ENCODE data around the gene CPD.

CPD gene

GRCh38 chr17:30482555-30482954 lies 103.8 kb downstream of the CPD start:
- Histone ChIP-seq H3K4me1 (ENCODE audit: control insufficient read depth in 1 of 2, insufficient read depth in 2 of 2, low read length in 2 of 2) (no peaks in the 10 kb centered on the region), H3K27ac (ENCODE audit: low read depth, low read length) (no peak overlapping the region), H3K79me1 (ENCODE audit: low read length) (peaks cover 2% of the 10 kb centered on the region), H3K4me3 (ENCODE audit: low read depth, low read length) (no peak overlapping the region), H3K27me3 (ENCODE audit: insufficient read depth, low read length) (no peaks in the 10 kb centered on the region), H3K23ac (ENCODE audit: low read length) (no peak overlapping the region), H3K9me3 (ENCODE audit: insufficient read depth, low read depth, low read length) (no peaks in the 10 kb centered on the region), H3K79me2 (ENCODE audit: control insufficient read depth, insufficient read depth, low read length, poor library complexity) (peaks cover 3% of the 10 kb centered on the region), H2AK5ac (ENCODE audit: low read length) (no peak overlapping the region), H3K4ac (ENCODE audit: low read depth, low read length) (no peak overlapping the region), H3K18ac (ENCODE audit: low read length) (no peak overlapping the region), H3K14ac (ENCODE audit: low read length) (no peak overlapping the region), H4K91ac (ENCODE audit: low read depth, low read length) (no peak overlapping the region), H3K9ac (ENCODE audit: low read length) (no peak overlapping the region), H2BK12ac (ENCODE audit: low read length) (no peak overlapping the region), H4K8ac (ENCODE audit: low read depth, low read length) (no peak overlapping the region), H2AFZ (ENCODE audit: insufficient read depth, low read length, poor library complexity) (no peak overlapping the region), H4K12ac (ENCODE audit: low read depth, low read length) (no peak overlapping the region), H2BK120ac (ENCODE audit: insufficient read depth, low read length, poor library complexity) (no peak overlapping the region), H3K4me2 (ENCODE audit: low read length) (no peak overlapping the region), H3K36me3 (ENCODE audit: control insufficient read depth in 1 of 2, insufficient read depth in 2 of 2, low read length in 2 of 2) (peaks cover 21 to 22% of the 10 kb centered on the region in 2 experiments), H2BK5ac (ENCODE audit: low read depth, low read length, poor library complexity) (no peak overlapping the region)
- DNase-seq: no peak

- no peaks in the 10 kb centered on the region for H3K9me3 ChIP-seq (ENCODE audit: insufficient read depth, low read depth, low read length)
- WGBS (ENCODE audit: extremely low coverage, insufficient coverage, insufficient read length): no CpG with 5 or more reads among the region's 1 CpG
- H3K4me3 ChIP-seq (ENCODE audit: low read depth, low read length): no peak overlapping the region
- H3K79me2 ChIP-seq (ENCODE audit: control insufficient read depth, insufficient read depth, low read length, poor library complexity): no peaks in the 10 kb centered on the region
- no peaks in the 10 kb centered on the region for H3K27me3 ChIP-seq (ENCODE audit: insufficient read depth, low read length)
- H4K12ac ChIP-seq (ENCODE audit: low read depth, low read length): no peak overlapping the region
- no peaks in the 10 kb centered on the region for H3K4me1 ChIP-seq (ENCODE audit: control insufficient read depth in 1 of 2, insufficient read depth in 2 of 2, low read length in 2 of 2)
- H4K8ac ChIP-seq (ENCODE audit: low read depth, low read length): no peak overlapping the region
- no peak overlapping the region for H3K14ac ChIP-seq (ENCODE audit: low read length)
- no peak overlapping the region for H3K4me2 ChIP-seq (ENCODE audit: low read length)
- no peak overlapping the region for H3K18ac ChIP-seq (ENCODE audit: low read length)
- H2AFZ ChIP-seq (ENCODE audit: insufficient read depth, low read length, poor library complexity): no peak overlapping the region
- no peak overlapping the region for H3K27ac ChIP-seq (ENCODE audit: low read depth, low read length)
- H2BK120ac ChIP-seq (ENCODE audit: insufficient read depth, low read length, poor library complexity): no peak overlapping the region
- DNase-seq: no peak
- no peak overlapping the region for H2BK12ac ChIP-seq (ENCODE audit: low read length)
- H3K4ac ChIP-seq (ENCODE audit: low read depth, low read length): no peak overlapping the region
- H4K91ac ChIP-seq (ENCODE audit: low read depth, low read length): no peak overlapping the region
- no peak overlapping the region for H2BK5ac ChIP-seq (ENCODE audit: low read depth, low read length, poor library complexity)
- H3K36me3 ChIP-seq (ENCODE audit: control insufficient read depth in 1 of 2, insufficient read depth in 2 of 2, low read length in 2 of 2): peaks cover 25 to 26% of the 10 kb centered on the region in 2 experiments
- no peaks in the 10 kb centered on the region for H3K79me1 ChIP-seq (ENCODE audit: low read length)
- H3K23ac ChIP-seq (ENCODE audit: low read length): no peak overlapping the region
- no peak overlapping the region for H3K9ac ChIP-seq (ENCODE audit: low read length)
- H2AK5ac ChIP-seq (ENCODE audit: low read length): no peak overlapping the region
Measured at GRCh38 chr17:30483159-30483558, 104.4 kb downstream of the CPD start.

- Histone ChIP-seq H3K79me2 (ENCODE audit: control insufficient read depth, insufficient read depth, low read length, poor library complexity) (no peaks in the 10 kb centered on the region), H3K9me3 (ENCODE audit: insufficient read depth, low read depth, low read length) (no peaks in the 10 kb centered on the region), H3K9ac (ENCODE audit: low read length) (no peak overlapping the region), H2BK5ac (ENCODE audit: low read depth, low read length, poor library complexity) (no peak overlapping the region), H3K18ac (ENCODE audit: low read length) (no peak overlapping the region), H3K4me1 (ENCODE audit: control insufficient read depth in 1 of 2, insufficient read depth in 2 of 2, low read length in 2 of 2) (no peaks in the 10 kb centered on the region), H2BK12ac (ENCODE audit: low read length) (no peak overlapping the region), H4K12ac (ENCODE audit: low read depth, low read length) (no peak overlapping the region), H3K4ac (ENCODE audit: low read depth, low read length) (no peak overlapping the region), H3K27me3 (ENCODE audit: insufficient read depth, low read length) (no peaks in the 10 kb centered on the region), H3K79me1 (ENCODE audit: low read length) (no peaks in the 10 kb centered on the region), H3K23ac (ENCODE audit: low read length) (no peak overlapping the region), H3K36me3 (ENCODE audit: control insufficient read depth in 1 of 2, insufficient read depth in 2 of 2, low read length in 2 of 2) (peaks cover 18 to 29% of the 10 kb centered on the region in 2 experiments), H3K27ac (ENCODE audit: low read depth, low read length) (no peak overlapping the region), H3K14ac (ENCODE audit: low read length) (no peak overlapping the region), H4K8ac (ENCODE audit: low read depth, low read length) (no peak overlapping the region), H2BK120ac (ENCODE audit: insufficient read depth, low read length, poor library complexity) (no peak overlapping the region), H2AK5ac (ENCODE audit: low read length) (no peak overlapping the region), H4K91ac (ENCODE audit: low read depth, low read length) (no peak overlapping the region), H2AFZ (ENCODE audit: insufficient read depth, low read length, poor library complexity) (no peak overlapping the region), H3K4me3 (ENCODE audit: low read depth, low read length) (no peak overlapping the region), H3K4me2 (ENCODE audit: low read length) (no peak overlapping the region)
- WGBS (ENCODE audit: extremely low coverage, insufficient coverage, insufficient read length): no CpG with 5 or more reads among the region's 2 CpGs
- no peak for DNase-seq
Measured at GRCh38 chr17:30493780-30494179, 115.1 kb downstream of the CPD start.

- Histone ChIP-seq H3K4me1 (ENCODE audit: control insufficient read depth in 1 of 2, insufficient read depth in 2 of 2, low read length in 2 of 2) (no peaks in the 10 kb centered on the region), H2BK120ac (ENCODE audit: insufficient read depth, low read length, poor library complexity) (no peak overlapping the region), H3K23ac (ENCODE audit: low read length) (no peak overlapping the region), H4K91ac (ENCODE audit: low read depth, low read length) (no peak overlapping the region), H3K36me3 (ENCODE audit: control insufficient read depth in 1 of 2, insufficient read depth in 2 of 2, low read length in 2 of 2) (peaks cover 15 to 25% of the 10 kb centered on the region in 2 experiments), H2AFZ (ENCODE audit: insufficient read depth, low read length, poor library complexity) (no peak overlapping the region), H2BK5ac (ENCODE audit: low read depth, low read length, poor library complexity) (no peak overlapping the region), H3K4me3 (ENCODE audit: low read depth, low read length) (no peak overlapping the region), H3K4ac (ENCODE audit: low read depth, low read length) (no peak overlapping the region), H3K27ac (ENCODE audit: low read depth, low read length) (no peak overlapping the region), H4K8ac (ENCODE audit: low read depth, low read length) (no peak overlapping the region), H3K79me2 (ENCODE audit: control insufficient read depth, insufficient read depth, low read length, poor library complexity) (no peaks in the 10 kb centered on the region), H4K12ac (ENCODE audit: low read depth, low read length) (no peak overlapping the region), H3K14ac (ENCODE audit: low read length) (no peak overlapping the region), H3K9me3 (ENCODE audit: insufficient read depth, low read depth, low read length) (no peaks in the 10 kb centered on the region), H3K79me1 (ENCODE audit: low read length) (no peaks in the 10 kb centered on the region), H3K9ac (ENCODE audit: low read length) (no peak overlapping the region), H2AK5ac (ENCODE audit: low read length) (no peak overlapping the region), H3K18ac (ENCODE audit: low read length) (no peak overlapping the region), H3K27me3 (ENCODE audit: insufficient read depth, low read length) (no peaks in the 10 kb centered on the region), H3K4me2 (ENCODE audit: low read length) (no peak overlapping the region), H2BK12ac (ENCODE audit: low read length) (no peak overlapping the region)
- no peak for DNase-seq
Measured at GRCh38 chr17:30495586-30495985, 116.9 kb downstream of the CPD start.
